Limb (tissue), 2 donors: ENCODE measurements around the gene PPP2R3A.
"Not testable (repeated sequence)": the region's sequence is repeated elsewhere in the genome, so short reads cannot be mapped to it uniquely, and the experiment has no call there.

Source experiments
- DNase-seq, 2 donors: peaks; one replicate each; pipeline ENCODE4 v3.0.0-alpha.2; 2016; ENCODE audit errors: extremely low spot score in 2 of 2

The PPP2R3A gene, protein sequence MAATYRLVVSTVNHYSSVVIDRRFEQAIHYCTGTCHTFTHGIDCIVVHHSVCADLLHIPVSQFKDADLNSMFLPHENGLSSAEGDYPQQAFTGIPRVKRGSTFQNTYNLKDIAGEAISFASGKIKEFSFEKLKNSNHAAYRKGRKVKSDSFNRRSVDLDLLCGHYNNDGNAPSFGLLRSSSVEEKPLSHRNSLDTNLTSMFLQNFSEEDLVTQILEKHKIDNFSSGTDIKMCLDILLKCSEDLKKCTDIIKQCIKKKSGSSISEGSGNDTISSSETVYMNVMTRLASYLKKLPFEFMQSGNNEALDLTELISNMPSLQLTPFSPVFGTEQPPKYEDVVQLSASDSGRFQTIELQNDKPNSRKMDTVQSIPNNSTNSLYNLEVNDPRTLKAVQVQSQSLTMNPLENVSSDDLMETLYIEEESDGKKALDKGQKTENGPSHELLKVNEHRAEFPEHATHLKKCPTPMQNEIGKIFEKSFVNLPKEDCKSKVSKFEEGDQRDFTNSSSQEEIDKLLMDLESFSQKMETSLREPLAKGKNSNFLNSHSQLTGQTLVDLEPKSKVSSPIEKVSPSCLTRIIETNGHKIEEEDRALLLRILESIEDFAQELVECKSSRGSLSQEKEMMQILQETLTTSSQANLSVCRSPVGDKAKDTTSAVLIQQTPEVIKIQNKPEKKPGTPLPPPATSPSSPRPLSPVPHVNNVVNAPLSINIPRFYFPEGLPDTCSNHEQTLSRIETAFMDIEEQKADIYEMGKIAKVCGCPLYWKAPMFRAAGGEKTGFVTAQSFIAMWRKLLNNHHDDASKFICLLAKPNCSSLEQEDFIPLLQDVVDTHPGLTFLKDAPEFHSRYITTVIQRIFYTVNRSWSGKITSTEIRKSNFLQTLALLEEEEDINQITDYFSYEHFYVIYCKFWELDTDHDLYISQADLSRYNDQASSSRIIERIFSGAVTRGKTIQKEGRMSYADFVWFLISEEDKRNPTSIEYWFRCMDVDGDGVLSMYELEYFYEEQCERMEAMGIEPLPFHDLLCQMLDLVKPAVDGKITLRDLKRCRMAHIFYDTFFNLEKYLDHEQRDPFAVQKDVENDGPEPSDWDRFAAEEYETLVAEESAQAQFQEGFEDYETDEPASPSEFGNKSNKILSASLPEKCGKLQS (N-terminal part only)

DNA sequence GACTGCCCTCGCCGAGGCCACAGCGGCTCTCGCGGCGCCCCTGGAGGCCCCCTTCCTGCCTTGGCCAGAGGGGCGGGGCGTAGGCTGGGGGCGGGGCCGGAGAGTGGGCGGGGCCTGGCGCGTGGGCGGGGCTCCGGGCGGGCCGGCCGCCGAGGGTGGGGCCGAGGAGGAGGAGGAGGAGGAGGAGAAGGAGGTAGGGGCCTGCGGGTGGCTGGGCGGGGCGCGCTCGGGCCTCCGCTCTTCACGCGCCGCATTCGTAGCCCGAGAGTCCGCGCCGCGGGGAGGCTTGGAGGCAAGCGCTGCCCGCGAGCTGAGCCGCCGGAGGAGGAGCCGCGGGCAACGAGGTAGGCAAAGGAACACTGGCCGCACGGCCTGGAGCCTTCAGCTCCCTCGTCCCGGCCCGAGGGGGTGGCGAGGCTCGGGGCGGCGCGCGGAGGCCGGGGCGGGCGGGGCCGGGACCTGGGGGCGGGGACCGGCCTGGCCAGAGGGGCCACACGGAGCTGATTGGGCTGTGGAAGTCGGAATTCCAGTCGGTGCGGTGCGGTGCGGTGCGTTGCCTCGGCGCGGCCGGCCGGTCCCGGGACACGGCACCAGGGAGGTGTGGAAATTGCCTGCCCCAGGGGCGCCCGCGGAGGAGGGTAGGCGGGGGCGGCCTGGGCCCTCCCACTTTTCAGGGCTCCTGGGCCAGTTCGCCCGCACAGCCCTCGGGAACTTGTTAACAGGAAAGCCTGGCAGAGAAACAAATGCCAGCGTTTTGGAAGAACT is at the start of gene PPP2R3A:
Gene PPP2R3A, plus strand, starts transcription at position 223 of the 765 bp plus-strand sequence. CDS start 35,771 bp downstream, outside the sequence.
- peak; percentile 86 to 98 for DNase-seq

DNA sequence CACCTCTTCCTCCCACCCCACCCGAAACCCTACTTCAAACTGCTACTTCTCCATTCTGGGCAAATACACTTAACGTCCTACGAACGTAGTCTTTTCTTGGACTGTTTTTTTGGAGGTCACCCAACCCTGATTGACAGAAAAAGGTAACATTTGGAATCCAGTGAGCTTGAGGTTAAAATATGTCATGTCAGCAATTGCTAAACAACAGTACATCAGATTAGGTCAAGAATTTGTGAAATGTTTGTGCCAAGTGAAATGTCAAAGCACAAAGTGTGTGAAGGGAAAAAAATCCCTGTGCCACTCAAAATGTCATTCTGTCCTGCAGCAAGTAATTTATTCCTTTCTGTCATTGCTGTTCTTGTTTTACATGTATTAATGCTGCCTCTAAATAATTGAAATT is 49.2 kb upstream of the PPP2R3A start:
- DNase-seq: no peak

DNA sequence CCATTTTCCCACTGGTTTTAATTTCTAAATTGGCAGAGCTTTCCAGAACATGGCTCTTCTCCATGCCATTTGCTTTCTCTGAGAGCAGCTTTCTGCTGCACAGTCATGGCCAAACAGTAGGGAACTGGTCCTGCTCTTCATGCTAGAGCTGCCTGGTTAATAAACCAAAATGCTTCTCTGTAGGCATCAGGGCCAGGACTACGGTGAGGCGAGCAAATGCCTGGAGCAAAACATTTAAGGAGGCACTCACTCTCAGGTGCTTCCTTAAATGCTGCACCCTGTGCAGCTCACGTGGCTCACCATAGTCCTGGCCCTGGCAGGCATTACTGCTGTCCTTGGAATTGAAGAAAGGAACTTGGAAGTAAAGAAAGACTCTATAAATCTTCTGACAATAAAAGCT is 48.5 kb upstream of the PPP2R3A start:
- DNase-seq: no peak

DNA sequence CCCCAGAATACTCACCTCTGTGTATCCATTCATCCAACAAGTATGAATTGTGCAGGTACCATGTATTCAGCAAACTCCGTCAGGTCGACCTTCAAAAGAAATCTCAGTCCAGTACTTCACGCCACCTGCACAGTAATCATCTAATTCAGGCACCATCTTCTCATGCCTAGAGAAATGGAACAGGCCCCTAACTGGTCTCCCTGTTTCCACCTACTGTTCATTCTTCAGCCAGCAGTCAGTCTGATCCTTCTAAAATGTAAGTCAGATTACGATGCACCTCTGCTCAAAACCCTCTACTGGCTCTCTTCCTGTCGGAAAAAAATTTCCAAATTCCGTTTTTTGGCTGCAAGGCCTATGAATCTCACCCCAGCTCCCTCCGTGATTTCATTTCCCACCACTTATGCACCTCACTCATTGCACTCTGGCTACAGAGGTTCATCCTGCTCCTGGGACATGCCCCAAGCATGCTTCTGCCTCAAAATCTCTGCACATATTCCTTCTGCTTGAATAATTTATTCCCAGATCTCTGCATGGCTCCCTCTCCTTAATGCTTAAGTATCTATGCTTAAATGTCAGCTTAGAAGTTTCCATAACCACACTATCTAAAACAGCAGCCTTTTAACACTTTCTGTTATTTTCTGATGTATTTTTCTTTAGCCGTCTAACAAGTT is 47.5 kb upstream of the PPP2R3A start:
- no peak for DNase-seq

DNA sequence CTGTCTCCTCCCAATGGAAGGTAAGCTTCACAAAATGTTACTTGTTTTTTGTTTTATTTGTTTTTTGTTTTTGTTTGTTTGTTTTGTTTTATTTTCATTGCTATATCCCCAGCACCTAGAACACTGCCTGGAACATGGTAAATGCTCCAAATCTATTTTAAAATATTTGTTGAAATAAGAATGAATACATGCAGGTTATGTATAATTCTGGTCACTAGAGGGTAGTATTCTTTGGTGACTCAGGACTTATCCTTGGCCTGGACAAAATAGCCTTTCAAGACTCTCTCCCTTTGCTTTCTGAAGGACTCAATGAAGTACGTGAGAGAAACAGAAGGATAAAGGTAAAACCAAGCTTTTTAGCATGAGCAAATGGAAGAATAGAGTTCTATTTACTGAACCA is 46.9 kb upstream of the PPP2R3A start:
- DNase-seq: peak in 1 of 2 donors; percentile 30

DNA sequence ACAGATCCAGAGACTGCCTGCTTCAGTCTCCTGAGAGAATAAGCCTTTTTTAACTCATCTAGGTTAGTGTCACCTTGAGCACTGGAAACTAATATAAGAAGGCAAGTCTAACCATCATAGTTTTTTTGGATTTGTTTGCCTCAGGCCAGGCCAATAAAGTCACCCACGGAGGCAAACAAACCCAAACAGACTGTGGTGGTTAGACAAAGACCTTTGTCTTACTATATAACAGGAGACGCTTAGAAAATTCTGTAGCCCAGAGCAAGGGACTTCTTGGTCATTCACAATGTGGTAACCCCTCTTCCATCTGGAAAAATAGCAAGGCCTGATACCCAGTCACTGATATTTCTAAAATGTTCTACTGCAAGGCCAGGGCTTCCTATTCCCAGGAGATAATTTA is 45.3 kb upstream of the PPP2R3A start:
- DNase-seq: no peak

DNA sequence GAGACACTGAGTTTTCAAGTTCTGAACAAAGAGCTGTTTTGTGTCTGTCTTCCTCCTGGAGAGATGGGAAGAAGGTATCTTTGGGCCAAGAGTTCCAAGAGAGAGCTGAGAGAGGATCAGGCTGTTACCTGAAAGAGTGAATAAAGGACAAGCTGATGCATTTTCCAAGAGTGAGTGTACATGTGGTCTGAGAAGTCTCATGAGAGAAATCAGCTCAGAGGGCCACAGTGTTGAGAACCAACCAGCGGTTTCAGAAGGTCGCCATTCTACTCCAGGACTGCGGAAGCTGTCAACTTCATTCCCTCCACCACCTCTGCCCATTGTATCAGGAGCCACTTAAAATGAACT is 42.7 kb upstream of the PPP2R3A start:
- DNase-seq: no peak

DNA sequence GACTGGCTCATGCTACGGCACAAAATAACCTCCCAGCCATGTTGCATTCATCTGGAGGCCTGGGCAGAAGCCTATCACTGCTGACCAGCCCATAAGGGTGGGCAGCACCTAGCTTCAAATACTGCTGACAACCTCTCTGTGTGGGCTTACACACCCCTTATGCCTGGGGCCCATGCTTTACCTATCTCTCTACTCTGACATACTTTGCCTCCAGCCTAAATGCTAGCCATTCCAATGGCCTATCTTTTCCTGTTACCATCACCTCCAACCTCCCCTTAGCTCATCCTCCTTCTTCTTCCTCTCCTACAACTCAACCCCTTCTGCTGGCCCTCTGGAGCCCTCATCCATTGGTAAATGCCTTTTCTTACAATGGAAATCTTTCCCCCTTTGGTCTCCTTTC is 41.0 kb upstream of the PPP2R3A start:
- no peak for DNase-seq

DNA sequence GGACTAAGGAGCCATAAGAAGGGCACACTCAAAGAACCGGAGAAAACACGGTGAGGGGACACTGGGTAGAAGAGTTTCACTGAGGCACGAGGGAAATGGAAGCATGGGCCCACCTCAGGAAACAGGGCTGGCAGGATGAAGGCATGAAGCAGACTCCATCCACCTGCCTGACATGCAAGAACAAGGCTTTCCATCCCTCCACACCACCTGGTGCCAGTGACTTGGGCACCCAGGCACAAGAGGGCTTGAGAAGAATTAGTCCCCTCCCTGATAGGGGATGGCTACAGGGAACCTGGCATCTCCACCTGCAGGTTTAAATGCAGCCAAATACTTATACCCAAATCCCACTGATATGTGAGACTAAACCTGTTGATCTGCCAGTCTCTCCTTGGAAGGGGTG is 38.9 kb upstream of the PPP2R3A start:
- no peak for DNase-seq

DNA sequence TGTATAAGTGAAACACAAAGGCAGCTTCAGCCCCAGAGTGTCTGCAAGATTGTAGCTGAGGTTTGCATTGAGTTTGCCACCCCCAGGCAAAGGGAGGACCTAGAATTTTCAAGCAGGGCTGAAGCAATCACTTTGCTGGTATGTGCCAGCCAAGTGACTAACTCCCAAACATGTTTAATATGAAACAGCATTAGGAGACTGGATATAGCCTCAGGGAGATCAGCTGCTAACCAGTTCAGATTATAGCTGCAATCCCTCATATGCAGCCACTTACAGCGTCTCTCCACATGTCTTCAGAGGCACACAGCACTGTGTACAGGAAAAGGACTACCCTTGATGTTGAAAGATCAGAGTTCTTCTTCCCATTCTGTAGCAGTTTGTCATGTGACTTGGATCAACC is 38.4 kb upstream of the PPP2R3A start:
- DNase-seq: no peak

DNA sequence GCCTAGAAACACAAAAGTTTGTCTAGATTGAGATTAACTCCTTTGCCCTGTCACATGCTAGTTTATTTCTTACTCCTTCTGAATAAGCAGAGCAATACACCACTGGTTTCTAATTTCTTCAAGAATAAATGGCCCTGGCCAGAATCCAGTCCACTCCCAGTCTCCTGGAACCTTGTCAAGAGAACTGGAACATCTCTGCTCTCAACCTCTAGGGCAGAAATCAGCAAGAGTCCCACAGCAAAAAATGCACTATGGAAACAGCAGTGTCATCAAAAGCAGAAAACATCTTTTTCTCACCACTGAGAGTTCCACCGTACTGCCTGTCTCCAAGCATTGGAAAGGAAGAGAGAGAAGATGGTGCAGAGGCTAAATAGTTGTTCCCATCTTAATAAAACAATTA is 35.9 kb upstream of the PPP2R3A start:
- DNase-seq: peak in 1 of 2 donors; percentile 38

DNA sequence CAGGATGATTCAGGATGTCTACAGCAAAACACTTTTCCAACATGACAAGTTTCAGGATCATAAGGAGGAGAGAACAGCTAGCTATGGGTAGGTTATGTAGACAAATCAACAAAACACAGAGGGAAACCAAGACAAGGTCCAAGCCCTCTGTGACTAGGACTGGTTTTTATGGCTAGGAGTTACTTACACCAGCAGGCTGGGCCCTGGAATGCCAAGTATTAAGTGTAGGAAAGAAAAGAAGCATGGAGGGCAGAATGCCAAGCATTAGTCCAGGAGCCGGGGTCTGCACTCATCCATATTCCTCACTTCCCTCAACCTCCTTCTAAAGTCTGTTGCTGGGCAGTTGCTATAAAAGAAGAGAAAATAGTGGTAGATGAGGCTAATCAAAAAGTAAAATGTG is 35.3 kb upstream of the PPP2R3A start:
- no peak for DNase-seq

DNA sequence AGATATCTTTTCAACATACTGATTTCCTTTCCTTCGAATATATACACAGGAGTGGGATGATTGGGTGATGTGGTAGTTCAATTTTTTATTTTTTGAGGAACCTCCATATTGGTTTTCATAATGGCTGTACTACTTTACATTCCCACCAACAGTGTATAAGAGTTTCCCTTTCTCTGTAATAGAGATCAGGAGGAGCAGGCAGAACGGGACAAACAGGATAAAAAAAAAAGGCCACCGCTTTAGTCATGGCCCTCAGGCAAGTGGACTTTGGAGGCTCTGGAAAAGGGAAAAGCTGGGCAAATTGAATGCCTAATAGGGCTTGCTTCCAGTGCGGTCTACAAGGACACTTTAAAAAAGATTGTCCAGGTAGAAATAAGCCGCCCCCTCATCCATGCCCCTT is 30.4 kb upstream of the PPP2R3A start:
- DNase-seq: not testable (repeated sequence)

DNA sequence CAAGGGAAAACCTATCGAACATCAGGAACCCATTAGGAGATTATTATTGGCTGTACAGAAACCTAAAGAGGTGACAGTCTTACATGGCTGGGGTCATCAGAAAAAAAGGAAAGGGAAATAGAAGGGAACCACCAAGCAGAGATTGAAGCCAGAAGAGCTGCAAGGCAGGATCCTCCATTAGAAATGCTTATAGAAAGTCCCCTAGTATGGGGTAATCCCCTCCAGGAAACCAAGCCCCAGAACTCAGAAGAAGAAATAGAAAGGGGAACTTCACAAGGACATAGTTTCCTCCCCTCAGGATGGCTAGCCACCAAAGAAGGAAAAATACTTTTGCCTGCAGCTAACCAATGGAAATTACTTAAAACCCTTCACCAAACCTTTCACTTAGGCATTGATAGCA is 27.8 kb upstream of the PPP2R3A start:
- DNase-seq: not testable (repeated sequence)

DNA sequence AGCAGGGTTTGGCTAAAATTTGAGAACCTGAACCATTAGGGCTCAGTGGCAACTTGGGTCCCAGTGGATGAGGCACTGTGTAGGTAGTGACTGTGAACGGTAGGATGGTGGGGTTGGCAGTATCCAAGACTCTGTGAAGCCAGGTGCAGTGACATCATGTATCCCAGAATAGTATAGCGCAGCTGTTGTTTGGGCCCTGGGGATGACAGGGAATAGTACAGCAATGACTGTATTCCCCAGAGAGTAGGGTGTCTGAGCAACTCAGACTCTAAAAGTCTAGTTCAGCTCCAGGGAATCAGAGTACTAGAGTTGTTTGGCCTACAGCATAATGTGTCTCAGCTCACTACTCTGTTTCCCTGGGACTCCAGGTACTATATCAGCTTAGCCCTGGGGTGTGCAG is 20.7 kb upstream of the PPP2R3A start:
- no peak for DNase-seq

DNA sequence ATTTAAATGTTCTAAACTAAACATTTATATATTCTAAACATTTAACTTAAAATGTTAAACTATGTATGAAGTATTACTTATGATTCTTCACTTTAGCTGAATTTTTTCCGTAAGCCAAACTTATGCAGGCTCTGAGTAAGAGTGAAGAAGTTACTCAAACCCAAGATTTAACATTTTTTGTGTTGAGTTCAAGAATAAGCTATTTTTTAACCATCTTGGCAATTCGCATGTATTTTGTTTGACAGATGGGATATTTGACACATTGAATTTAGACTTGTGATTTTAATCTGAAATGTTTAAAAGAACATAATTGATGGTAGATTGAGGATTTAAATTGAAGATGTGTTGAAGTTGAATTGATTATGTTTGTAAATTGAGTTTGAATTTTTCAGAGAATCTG is 14.6 kb upstream of the PPP2R3A start:
- DNase-seq: no peak

DNA sequence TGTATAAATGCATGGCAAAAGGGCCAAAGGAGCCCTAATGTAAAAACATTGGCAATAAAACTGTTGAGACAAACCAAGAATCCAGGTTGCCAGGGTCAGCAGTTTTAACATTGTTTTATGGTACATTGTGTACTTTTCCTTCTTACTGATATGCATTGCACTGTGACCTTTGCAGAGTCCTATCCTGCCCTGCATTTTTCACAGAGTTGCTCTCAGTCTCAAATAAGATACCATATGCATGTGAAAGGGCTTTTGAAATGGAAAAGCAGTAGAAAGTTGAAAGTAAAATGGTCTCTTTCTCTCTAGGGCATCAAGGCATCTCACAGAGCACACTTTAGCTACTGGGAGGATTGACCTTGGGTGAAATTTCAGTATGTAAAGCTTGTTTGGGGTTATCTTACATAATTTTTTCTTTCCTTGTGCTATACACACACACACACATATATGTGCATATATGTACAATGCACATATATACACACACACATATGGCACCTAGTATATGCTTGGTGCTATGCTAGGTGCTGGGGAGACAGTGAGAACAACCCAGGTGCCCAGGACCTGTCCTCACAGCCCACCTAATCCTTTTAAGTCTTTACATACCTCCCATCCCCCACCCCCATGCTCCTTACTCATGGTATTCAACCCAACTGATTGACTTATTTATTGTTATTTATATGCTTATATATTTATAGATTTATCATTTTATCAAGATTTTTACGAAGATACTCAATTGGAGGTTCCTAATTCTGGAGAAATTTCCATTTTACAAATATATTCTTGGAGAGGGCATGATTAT is 1.2 kb upstream of the PPP2R3A start:
- DNase-seq: no peak

DNA sequence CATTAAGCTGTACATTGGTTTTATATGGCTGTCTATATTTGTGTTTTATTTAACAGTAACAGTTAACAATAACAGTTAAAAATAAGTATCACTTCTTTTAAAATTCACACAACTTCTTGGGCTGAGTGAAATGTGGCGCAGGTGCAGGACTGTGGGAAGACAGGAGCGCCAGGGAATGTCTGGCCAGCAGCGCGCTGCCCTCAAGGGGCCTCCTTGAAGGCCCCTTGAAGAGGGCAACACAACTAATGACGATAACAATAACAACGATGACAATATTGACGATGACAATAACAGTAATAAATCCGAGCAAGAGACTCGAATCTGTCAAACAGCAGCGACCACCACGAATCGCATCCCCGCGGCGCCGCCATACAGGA is 411 bp upstream of the PPP2R3A start:
- DNase-seq: no peak

DNA sequence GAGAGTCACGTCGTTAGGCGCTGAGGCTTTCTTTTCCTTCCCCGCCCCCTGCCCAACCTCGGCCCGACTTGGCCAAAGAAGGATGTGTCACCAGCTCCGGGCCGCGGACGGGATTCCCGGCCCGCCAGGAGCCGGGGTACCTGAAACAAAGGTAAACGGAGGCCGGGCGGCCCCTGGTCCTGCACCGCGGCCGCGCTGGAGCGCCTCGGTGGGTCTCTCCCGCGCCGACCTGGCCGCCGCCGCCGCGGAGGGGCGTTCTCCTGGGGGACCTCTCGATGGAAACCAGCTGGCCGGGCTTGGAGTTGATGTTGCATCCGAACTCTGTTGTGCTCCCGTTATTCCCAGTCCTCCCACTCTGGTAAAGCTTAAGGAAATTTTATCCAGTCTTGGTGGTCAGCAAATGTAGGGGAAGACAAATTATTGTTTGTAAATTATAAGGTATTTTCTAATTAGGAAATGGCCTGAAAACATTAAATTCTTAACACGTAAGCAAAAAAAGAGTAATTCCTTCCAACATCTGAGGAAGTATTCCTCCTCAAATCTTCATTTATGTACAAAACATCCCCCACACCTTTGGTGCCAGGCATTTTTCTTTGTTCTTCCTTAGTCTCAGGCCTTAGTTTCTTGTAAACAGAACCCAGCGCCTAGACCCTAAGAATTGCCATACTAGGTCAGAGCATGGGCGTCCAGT is 888 bp downstream of the PPP2R3A start:
- peak; percentile 49 to 80 for DNase-seq

DNA sequence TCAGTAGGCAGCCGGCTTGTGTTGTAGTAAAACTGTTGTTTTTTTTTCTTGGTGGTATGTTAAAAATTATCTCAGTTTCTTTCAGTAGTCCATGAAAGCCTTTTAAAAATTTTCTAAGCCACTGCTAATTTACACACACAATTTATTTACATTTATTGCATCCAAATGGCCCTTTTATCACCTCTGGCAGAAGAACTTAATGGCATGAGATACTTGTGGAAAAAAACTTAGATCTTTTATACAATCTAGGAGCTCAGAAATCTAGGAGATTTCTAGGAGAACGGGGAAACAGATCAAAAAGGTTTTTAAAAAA is 1.4 kb downstream of the PPP2R3A start:
- no peak for DNase-seq
